Stimulated activated CD4-positive, alpha-beta T cell treated with anti-CD3 and anti-CD28 coated beads, TNF-alpha, amount 100 ng/mL, for 24 hours (primary cell): ENCODE measurements around the gene CDC42EP5.
"Not testable (repeated sequence)": the region's sequence is repeated elsewhere in the genome, so short reads cannot be mapped to it uniquely, and the experiment has no call there.

Source experiments
- DNase-seq, 3 experiments: peaks; one replicate each; pipeline ENCODE4 v3.0.0-alpha.2; 2020; ENCODE audit warnings: low read depth in 3 of 3

The CDC42EP5 gene

DNA sequence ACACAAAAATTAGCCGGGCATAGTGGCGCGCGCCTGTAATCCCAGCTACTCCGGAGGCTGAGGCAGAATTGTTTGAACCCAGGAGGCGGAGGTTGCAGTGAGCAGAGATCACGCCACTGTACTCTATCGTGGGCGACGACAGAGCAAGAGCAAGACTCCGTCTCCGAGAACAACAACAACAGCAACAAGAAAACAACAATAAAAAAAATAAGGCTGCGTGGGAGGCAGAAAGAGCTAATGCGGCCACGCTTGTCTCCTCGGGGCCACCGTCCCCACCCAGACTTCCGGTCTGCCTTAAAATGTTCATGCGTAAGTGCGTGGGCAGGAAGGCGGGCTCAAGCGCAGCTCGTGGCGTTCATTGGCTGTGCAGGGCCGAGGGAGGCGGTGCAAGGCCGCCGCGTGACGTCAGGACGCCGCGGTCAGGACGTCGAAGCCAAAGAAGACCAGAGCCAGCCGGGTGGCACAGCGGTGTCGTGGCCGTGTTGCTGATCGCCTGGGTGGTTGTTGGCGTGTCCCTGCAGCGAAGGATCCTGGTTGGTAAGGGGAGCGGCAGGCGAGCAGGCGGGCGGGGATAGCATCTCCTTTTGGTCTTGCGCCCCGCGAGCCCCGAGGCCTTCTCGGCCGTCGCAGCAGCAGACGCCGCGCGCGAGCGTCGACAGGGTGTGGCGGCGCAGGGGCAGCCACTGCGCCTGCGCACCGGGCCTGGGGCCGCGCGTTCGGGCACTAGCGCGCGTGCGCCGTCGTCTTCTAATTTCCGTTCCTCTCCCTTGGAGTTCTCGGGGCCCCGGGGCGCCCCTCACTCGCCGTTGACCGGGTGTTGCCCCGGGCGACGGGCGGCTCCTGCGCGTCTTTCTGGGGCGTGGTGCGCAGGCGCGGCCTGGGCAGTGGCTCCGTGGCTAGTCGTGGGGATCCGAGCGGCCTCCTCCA, 24.1 kb downstream of the CDC42EP5 start, which contains the start of gene LENG8:
LENG8 (plus strand) TSS at position 426 of the 927 bp plus-strand sequence. CDS start 2,146 bp downstream, outside the sequence.
- DNase-seq = peak; percentile 94 to 96 (median 95)

GRCh38 chr19:54448040-54448773, 24.9 kb downstream of the CDC42EP5 start:
- no peak for DNase-seq

DNA sequence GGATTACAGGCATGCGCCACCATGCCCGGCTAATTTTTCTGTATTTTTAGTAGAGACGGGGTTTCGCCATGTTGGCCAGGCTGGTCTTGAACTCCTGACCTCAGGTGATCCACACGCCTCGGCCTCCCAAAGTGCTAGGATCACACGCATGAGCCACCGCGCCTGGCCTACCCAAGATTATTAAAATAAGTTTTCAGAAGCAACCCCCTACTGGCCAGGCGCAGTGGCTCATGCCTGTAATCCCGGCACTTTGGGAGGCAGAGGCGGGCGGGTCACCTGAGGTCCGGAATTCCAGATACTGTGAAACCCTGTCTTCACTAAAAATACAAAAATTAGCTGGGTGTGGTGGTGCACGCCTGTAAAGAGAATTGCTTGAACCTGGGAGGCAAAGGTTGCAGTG, 26.7 kb downstream of the CDC42EP5 start:
- not testable (repeated sequence) for DNase-seq

DNA sequence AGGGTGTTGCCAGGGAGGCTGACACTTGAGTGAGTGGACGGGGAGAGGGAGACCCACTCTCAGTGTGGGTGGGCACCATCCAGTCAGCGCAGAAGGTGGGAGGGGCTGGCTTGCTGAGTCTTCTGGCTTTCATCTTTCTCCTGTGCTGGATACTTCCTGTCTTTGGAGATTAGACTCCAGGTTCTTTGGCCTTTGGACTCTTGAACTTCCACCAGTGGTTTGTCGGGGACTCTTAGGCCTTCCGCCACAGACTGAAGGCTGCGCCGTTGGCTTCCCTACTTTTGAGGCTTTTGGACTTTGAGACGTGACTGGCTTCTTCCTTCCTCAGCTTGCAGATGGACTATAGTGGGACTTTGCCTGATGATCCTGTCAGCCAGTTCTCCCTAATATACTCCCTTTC, 28.4 kb downstream of the CDC42EP5 start:
- DNase-seq = no peak

DNA sequence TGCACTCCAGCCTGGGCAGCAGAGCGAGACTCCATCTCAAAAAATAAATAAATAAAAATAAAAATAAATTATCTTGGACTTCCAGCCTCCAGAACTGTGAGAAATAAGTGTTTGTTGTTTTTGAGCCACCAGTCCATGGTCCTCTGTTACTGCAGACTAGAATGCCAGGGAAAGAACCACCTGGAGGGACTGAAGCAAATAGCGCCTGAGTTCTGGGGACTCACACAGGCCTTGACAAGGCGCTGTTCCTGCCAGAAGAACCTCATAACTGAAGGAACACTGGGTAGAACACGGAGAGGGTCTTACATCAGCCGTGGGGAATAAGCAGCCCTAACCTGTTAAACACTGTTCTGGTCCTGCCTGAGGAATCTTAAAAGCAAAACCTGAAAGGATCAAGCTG, 32.5 kb downstream of the CDC42EP5 start:
- DNase-seq = no peak

DNA sequence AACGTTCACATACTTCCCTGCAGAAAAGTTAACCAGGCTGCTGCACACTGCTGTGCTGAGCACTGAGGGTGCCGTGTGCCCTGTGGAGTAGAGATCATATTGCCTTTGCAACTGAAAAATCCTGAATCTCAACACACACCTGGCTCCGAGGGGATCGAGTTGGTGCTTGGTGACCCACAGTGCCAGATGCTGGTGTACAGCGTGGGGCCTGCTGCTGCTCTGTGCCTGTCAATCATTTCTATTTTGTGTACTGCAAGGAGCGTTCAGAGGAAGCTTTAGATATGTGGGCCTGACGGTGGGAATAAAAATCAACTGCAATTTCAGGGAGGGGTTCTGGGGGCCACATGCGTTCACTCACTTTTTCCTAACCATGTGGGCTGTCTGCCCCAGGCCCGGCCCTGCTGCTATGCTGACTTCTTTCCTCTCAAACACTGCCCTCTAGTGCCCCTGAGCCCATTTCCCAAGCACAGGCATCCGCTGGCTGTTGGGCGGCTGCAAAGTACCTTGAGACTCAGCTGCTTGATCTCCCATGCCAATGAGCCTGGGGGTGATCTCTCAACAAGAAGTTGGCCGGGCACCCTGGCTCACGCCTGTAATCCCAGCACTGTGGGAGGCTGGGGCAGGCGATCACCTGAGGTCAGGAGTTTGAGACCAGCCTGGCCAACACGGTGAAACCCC, 33.8 kb downstream of the CDC42EP5 start:
- no peak for DNase-seq

GRCh38 chr19:54436628-54437252, 36.4 kb downstream of the CDC42EP5 start:
- DNase-seq = no peak

GRCh38 chr19:54436031-54436523, 37.0 kb downstream of the CDC42EP5 start:
- DNase-seq = no peak

DNA sequence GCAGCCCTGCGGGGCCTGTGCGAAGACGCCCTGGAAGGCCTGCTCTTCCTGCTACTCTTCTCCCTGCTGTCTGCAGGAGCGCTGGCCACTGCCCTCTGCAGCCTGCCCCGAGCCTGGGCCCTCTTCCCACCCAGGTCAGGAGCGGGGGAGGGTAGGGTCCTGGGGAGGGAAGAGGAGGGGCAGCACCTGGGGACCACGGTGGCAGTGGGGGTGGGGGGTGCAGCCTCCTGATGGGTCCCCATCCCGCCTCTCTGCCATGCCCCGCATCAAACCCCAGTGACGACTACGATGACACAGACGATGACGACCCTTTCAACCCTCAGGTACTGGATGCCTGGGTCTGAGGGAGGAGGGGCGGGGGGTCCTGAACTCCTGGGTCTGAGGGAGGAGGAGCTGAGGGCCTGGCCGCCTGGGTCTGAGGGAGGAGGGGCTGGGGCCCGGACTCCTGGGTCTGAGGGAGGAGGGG, 37.5 kb downstream of the CDC42EP5 start:
- DNase-seq = no peak

- DNase-seq = no peak
Measured at GRCh38 chr19:54434873-54435214, 38.3 kb downstream of the CDC42EP5 start.

DNA sequence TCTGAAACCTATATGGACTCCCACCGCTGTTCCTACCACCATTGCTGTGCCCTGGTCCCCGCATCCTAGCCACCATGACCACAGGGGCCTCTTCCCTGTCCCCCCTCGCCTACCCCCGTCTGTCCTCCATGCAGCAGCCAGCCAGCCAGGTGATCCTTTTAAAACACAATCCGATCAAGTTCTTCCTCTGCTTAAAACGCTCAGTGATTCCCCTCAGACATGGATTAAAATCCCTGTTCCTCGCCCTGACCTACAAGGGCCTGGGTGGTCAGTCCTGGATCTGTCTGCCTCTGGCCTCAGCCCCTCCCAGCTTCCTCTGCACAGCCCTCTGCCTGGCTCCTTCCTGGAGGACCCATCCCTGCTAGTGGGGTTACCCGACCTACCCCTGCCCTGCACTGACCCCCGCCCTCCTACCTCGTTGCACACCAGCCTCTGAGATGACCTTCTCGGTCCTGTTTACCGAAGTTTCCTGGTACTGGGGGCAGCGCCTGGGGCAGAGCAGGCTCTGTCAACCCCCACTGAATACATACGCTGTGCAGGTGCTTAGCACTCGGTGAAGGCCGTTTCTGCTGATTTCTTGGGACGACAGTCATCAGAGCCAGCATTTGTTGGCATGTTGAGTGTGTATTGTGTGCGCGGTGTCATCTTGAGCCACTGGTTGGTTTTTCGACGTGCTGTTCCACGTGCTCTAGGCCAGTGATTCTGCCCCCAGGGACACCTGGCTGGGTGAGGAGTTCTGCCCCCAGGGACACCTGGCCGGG, 38.8 kb downstream of the CDC42EP5 start:
- DNase-seq = no peak

GRCh38 chr19:54433697-54434096, 39.4 kb downstream of the CDC42EP5 start:
- DNase-seq = no peak

DNA sequence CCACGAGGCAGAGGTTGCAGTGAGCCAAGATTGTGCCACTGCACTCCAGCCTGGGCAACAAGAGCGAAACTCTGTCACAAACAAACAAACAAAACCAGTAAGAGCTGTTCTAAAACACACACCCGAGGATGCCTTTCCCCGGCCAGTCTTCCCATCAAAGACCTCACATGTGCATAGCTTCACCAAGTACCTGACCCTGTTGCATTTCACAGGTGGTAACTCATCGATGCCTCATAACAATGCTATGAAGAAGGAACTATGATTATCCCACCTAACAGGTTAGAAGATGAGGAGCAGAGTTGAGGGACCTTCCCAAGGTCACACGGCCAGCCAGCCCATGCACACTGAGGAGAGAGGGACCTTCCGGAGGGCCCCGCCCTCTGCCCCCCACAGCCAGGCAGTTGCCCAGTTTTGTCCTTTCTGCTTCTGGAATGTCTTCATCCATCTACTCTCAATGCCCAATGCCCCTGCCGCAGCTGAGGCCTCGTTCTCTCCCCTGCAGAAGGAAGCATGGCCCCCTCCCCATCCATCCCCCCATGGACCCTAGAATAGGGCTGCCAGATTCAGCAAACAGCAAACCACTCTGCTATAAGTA, 40.9 kb downstream of the CDC42EP5 start:
- DNase-seq = no peak

DNA sequence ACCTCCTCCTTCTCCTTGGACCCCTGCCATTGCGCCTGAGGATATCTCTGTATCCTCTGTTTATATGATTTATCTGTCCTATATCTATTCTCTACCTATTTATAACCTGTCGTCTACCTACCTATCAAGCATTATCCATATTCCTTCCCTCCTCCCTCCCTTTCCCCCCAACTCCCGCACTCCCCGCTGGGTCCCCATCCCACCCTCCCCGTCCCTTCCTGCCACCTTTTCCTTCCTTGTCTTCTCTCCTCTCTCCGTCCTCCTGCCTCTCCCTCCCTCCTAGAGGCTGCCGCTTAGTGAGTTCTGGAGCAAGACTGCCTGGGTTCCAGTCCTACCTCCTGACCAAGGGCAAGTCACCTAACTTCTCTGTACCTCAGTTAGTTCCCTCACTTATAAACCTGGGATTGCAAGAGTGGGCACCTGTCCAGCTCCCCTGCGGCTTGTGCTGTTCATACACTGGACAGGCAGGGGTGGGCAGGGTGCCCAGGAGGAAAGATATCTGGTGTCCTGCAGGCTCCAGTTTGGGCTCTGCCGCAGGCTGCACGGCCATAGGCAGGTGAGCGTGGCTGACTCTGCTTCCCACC, 41.7 kb downstream of the CDC42EP5 start:
- no peak for DNase-seq

- DNase-seq = peak in 2 of 3 experiments; percentile 38 to 51
Measured at GRCh38 chr19:54430306-54431254, 42.5 kb downstream of the CDC42EP5 start.

GRCh38 chr19:54429545-54430227, 43.4 kb downstream of the CDC42EP5 start:
- no peak for DNase-seq

DNA sequence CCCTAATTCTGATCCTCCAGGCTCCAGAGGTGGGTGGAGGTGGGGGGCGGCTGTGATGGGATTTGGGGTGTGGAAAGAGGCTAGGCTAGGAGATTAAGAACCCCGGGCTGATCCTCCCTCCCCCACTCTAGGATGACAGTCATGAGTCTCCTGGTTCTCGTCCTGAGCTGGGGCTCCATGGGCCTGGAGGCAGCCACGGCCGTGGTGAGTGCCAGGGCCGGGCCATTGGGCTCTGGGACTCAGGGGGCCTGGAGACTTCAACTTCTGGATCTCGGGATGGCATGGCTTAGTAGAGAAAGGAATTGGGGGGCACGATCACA, 44.0 kb downstream of the CDC42EP5 start:
- DNase-seq = no peak
